Right lobe of liver (tissue), 6 donors: ENCODE results near the gene NEU2. TPM values are rescaled to one million over a fixed set of nuclear protein-coding genes. Genes with fewer than 3 reads are reported as not detected.
A peak's percentile ranks its signal among the peaks of the same experiment; 100 is the strongest.
"Not testable (repeated sequence)": the region's sequence is repeated elsewhere in the genome, so short reads cannot be mapped to it uniquely, and the experiment has no call there.

Experiments used
- ATAC-seq, 4 donors: fragments of 200-7000 bp; cut with Tn5 transposase; one replicate each; pipeline ENCODE4 v1.9.1; 2020; ENCODE audit warnings: mild to moderate bottlenecking in 4 of 4, moderate library complexity in 4 of 4
- DNase-seq, 3 donors: peaks; one replicate each; pipeline ENCODE4 v3.0.0-alpha.2; 2020
- H3K27ac ChIP-seq, 3 donors: fragments of 200-600 bp; one replicate each; pipeline ENCODE4 v1.8.0; 2022
- H3K27me3 ChIP-seq, 2 donors: fragments of 200-600 bp; one replicate each; pipeline ENCODE4 v1.8.0; 2022
- H3K36me3 ChIP-seq, 4 donors: fragments of 200-600 bp; sonication (generic) in 1 of 4; one replicate each; pipeline versions ENCODE4 v1.5.1 to v1.8.0; 2017 to 2022; ENCODE audit warnings: control low read depth in 1 of 4
- H3K4me1 ChIP-seq, 4 donors: fragments of 200-600 bp; sonication (generic) in 1 of 4; one replicate each; pipeline versions ENCODE4 v1.5.1 to v1.8.0; 2017 to 2022; ENCODE audit warnings: control low read depth in 1 of 4
- H3K4me3 ChIP-seq, 3 donors: fragments of 200-600 bp; one replicate each; pipeline ENCODE4 v1.8.0; 2022
- H3K9me3 ChIP-seq, 4 donors: fragments of 200-600 bp; sonication (generic) in 1 of 4; one replicate each; pipeline versions ENCODE4 v1.5.1 to v1.8.0; 2017 to 2022; ENCODE audit warnings: control low read depth in 1 of 4
- CTCF ChIP-seq, 4 donors: fragments of 200-600 bp in 3 of 4; fragments of 450-650 bp in 1 of 4; IDR thresholded peaks; one replicate each; pipeline versions ENCODE4 v1.5.1 to v1.8.0; 2016 to 2022; ENCODE audit warnings: antibody characterized with exemption in 4 of 4, mild to moderate bottlenecking in 2 of 4
- POLR2A ChIP-seq: fragments of 450-650 bp; IDR thresholded peaks from one replicate; pipeline ENCODE4 v1.6.1; 2017; ENCODE audit warnings: antibody characterized with exemption, mild to moderate bottlenecking
- WGBS: methylation state at CpG from one replicate; pipeline ENCODE4 v1.1.6; 2018; ENCODE audit warnings: low coverage, low lambda C conversion rate; ENCODE audit not compliant: insufficient coverage; ENCODE audit errors: missing lambda C conversion rate; 5-methylcytosine and 5-hydroxymethylcytosine counted together
- intact Hi-C, 2 donors: fragments of 100-400 bp; cut with DNase I; formaldehyde crosslinking; loops; one replicate each; pipeline versions ENCODE4 v1.11.2 to v1.14.1; 2022
- total RNA-seq, 6 experiments: library from RNA; depleted of rRNA in 2 of 6; stranded (reverse); fragments of >200 nt in 2 of 6; fragmentation: NEBNext Ultra II Directional in 3 of 6; extraction: Animal tissue kit (Norgen Biotek cat#: 25700) in 3 of 6; gene quantifications; one replicate each; pipeline versions ENCODE4 v1.1.0 to v1.2.4, GENCODE V29; 2016 to 2023
- donor health status: DM: no; HTN: yes; CAD: no.
- donor health status: DM: no; HTN: no; CAD: no.
- donor health status: DM: no; HTN: no; CAD: no.
- donor health status: DM: no; HTN: yes; CAD: no.
- donor health status: DM: no; HTN: yes; CAD: no.

Gene NEU2
- total RNA-seq, 6 experiments from 2014 or later: not detected

DNA sequence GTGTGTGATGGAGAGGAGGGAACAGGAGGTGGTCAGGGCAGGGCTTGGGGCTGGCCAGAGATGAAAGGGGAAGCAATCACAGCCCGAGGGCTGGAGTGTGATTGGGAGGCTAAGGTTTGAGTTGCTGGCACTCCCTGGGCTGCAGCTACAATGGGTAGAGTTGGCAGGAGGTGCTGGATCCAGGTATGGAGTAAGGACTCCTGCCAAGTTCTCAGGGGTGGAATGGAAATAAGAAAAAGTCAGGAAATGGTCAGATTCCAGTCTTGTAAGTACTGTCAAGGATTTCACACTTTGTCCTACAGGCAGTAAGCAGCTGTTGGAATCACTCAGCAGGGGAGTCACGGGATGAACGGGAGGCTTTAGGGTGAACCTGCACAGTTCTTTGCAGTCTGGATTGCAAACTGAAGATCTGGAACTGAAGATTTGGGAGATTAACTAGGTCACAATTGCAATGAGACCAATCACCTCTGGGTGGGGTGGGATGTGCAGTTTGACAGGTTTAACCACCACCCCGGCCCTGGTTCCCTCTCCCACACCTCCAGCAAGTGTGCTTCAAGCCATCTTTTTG lies 16.8 kb downstream of the NEU2 start:
- no peak for TF ChIP-seq CTCF (IDR thresholded peaks at IDR 0.05)
- no peak for TF ChIP-seq POLR2A
- no peak for ATAC-seq

GRCh38 chr2:233051241-233052149 lies 19.0 kb downstream of the NEU2 start:
- DNase-seq (peak in 1 of 3 donors; percentile 62), ATAC-seq (peak; percentile 53 to 83 (median 69))
- intact Hi-C loops: no loop called here

More for the DNA sequence above, 16.8 kb downstream of the NEU2 start:
- Histone ChIP-seq H3K4me3 (no peak overlapping the region), H3K36me3 (no peaks in the 10 kb centered on the region), H3K4me1 (no peaks in the 10 kb centered on the region), H3K27me3 (no peaks in the 10 kb centered on the region), H3K27ac (no peak overlapping the region), H3K9me3 (no peaks in the 10 kb centered on the region)
- no peak for DNase-seq
- intact Hi-C loops: no loop called here
- WGBS: 34% methylated on average over 3 of the region's 4 CpGs

DNA sequence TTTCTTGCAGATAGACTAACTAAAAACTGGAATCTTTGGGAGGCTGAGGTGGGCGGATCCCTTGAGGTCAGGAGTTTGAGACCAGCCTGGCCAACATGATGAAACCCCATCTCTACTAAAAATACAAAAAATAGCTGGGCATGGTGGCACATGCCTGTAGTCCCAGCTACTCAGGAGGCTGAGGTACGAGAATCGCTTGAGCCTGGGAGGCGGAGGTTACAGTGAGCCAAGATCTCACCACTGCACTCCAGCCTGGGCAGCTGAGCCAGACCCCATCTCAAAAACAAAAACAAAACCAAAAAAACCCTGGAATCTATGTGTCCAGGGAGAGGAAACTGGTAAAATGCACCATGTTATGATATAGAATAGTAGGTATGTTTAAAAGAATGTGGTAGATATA lies 20.0 kb downstream of the NEU2 start:
- H3K36me3 ChIP-seq, H3K27me3 ChIP-seq, H3K9me3 ChIP-seq, H3K27ac ChIP-seq, ATAC-seq, H3K4me1 ChIP-seq, H3K4me3 ChIP-seq, intact Hi-C loops: not testable (repeated sequence)
- WGBS: 93% methylated on average over 4 of the region's 4 CpGs
- DNase-seq: peak in 1 of 3 donors; percentile 10

More at GRCh38 chr2:233051241-233052149, 19.0 kb downstream of the NEU2 start:
- no peaks in the 10 kb centered on the region for H3K36me3 ChIP-seq
- H3K4me3 ChIP-seq: no peak overlapping the region
- no peak overlapping the region for H3K27ac ChIP-seq
- WGBS: 54% methylated on average over 20 of the region's 24 CpGs
- no peaks in the 10 kb centered on the region for H3K9me3 ChIP-seq
- no peaks in the 10 kb centered on the region for H3K27me3 ChIP-seq
- TF ChIP-seq POLR2A (no peak), CTCF (IDR thresholded peaks at IDR 0.05) (no peak)
- H3K4me1 ChIP-seq: no peaks in the 10 kb centered on the region

GRCh38 chr2:233053928-233054784 lies 21.7 kb downstream of the NEU2 start:
- TF ChIP-seq POLR2A: no peak
- peak; percentile 87 to 98 (median 97) for TF ChIP-seq CTCF (IDR thresholded peaks at IDR 0.05)
- H3K27ac ChIP-seq: no peak overlapping the region
- no peaks in the 10 kb centered on the region for H3K36me3 ChIP-seq
- 20% methylated on average over 19 of the region's 22 CpGs for WGBS
- H3K4me3 ChIP-seq: no peak overlapping the region
- H3K27me3 ChIP-seq: no peaks in the 10 kb centered on the region
- ATAC-seq: peak; percentile 80 to 90 (median 86)
- intact Hi-C loops: no loop called here
- no peaks in the 10 kb centered on the region for H3K4me1 ChIP-seq
- H3K9me3 ChIP-seq: no peaks in the 10 kb centered on the region
- peak; percentile 71 to 78 (median 75) for DNase-seq
